Stimulated activated naive CD4-positive, alpha-beta T cell (primary cell): Measurements from ENCODE around the gene NUDC.
"Not testable (repeated sequence)": the region's sequence is repeated elsewhere in the genome, so short reads cannot be mapped to it uniquely, and the experiment has no call there.

Experiments
- DNase-seq, 6 experiments: peaks; one replicate each; lab custom pipeline; 2025; lab: John Stamatoyannopoulos, UW

The NUDC gene

DNA sequence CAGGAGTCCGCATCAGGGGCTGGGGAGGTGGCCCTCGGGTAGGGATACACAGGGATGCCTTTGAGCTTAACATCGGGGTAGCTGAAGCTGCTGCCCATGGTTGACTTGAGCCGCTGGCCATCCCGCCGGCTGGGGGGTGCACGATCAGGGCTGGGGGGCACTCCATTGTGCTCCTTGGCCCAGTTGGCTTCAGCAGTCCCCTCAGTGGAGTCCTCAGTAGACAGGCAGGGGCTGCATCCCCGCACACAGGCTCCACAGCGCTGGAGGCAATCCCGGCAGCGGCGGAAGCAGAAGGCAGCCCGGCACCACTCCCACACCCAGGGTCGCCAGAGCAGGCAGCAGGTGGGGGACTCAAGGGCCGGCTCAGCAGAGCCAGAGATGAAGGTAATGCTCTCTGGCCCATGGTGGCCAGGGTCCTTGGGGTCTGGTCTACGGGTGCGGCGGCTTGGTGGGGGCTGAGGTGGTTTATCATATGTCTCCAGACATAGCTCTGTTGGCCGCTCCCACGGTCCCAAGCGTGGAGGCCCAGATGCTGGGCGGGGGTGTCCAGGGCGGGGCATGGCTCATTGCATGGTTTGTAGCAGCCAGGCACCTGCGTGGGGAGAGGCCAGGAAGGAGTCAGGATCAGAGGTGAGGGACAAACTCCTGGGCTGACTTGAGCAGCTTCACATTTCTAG, 30.4 kb downstream of the NUDC start:
- DNase-seq = no peak

DNA sequence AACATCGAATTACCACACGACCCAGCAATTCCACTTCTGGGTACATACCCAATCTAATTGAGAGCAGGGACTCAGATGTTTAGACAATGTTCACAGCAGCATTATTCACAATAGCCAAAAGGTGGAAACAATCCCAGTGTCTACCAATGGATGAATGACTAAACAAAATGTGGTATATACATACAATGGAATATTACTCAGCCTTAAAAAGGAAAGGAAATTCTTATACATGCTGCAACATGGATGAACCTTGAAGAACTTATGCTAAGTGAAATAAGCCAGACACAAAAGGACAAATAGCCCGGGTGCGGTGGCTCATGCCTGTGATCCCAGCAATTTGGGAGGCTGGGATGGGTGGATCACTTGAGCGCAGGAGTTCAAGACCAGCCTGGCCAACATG, 31.8 kb downstream of the NUDC start:
- DNase-seq = no peak

DNA sequence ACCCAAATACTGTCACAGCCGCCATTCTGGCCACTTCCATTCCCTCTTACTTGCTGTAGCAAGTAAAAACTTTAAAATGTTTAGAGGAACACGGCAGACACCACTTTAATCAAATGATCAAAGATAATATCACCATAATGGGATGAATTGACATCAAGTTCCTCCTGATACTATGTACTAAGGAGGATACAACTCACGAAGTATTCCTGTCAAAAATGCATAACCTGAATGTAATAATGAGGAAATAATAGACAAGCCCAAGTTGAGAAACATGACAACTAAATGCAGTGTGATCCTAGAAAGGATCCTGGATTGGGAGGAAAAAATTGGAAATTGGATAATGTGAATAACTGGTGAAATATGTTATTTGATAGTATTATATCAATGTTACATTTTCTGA, 34.8 kb downstream of the NUDC start:
- no peak for DNase-seq

DNA sequence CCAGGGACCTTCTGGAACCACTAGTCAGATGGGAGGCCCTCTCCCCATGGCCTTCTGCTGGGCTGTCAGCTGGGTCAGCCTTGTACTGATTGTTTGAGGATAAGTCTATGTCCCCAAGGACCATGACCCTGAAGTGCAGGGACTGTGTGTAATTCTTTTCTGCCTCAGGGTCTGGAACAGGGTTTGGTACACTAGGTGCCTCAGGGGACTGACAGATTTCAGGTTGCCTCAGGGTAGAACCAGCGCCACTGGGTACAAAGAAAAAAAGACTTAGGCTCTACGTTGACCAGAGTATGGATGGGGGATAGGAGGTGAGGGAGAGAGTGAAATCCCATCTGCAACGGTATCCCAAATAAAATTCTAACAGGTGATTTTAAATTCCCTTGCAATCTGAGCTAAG, 35.8 kb downstream of the NUDC start:
- DNase-seq = no peak

DNA sequence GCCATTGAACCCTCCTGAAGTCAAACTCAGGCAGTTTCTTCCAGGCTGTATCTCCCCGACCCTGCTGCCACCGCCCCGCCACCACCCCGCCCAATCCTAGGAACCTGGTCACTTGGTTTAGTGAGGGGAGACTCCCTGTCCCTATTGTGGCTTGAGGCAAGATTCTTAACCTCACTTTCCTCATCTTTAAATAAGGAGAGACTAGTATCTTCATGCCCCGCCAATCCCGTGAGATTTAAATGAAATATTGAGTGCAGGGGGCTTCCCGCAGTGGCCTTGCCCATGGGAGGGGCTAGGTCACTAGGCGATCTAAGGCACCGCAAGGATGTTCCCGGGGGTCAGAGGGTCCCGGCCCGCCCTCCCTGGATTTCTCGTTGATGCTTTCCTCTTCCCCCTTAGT, 37.7 kb downstream of the NUDC start:
- DNase-seq = no peak

DNA sequence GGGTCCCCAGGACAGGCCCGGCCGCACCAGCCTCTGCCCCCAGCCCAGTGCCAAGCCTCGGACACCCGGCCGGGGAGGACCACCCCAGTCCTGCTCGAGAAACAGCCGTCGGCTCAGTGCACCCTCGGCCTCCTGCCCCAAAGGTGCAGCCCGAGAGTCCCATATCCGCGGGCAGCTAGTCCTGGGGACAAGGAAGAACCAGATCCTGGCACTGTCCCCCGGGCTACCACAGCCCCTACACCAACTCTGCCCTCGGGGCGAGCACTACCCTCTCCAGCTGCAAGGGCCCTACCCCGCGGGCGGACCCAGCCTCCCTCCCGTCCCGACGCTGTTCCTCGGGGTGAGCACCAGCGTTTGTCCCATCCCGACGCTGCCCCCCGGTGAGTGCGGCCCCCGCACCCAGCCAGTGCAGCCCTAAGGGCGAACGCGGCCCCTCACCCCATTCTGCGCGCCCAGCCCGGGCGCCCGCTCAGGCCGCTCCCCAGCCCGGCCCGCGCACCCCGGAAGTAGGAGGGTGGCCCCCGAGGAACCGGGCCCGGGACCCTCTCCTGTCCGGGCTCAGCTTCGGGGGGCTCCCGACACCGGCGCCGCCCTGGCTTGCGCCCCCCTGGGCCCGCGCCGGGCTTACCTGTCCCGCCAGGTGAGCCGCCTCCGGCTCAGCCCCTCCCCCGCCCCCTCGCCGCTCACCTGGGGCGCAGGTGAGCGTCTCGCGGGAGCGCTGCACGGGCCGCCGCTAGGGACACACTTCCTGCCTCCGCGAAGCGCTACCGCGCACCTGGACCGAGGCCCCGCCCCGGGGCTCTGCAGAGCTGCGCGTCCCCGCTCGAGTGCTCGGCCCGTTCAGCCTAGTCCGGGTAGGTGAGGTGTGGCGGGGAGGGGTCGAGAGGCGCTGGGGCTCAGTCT, 38.4 kb downstream of the NUDC start, which contains the start of gene KDF1:
Gene KDF1, minus strand, starts transcription at position 747 of the 903 bp plus-strand sequence. CDS start 8,088 bp downstream, outside the sequence.
- DNase-seq = peak; percentile 34 to 66 (median 48)

DNA sequence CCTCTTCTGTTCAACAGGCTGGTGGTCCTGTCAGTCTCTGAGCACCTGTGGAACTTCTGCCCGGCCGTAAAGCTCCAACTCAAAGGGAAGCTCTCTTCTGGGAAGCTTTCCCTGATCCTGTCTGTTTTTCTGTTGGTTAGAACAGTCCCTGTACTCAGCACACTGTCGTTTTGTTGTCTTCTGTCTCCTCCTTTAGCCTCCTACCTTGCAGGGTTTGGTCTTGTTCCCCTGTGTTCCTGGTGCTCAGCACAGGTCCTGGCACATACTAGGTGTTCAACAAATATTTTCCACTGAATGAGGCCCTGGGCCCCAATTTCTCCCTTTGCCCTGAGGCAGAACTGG, 39.1 kb downstream of the NUDC start:
- DNase-seq = no peak

DNA sequence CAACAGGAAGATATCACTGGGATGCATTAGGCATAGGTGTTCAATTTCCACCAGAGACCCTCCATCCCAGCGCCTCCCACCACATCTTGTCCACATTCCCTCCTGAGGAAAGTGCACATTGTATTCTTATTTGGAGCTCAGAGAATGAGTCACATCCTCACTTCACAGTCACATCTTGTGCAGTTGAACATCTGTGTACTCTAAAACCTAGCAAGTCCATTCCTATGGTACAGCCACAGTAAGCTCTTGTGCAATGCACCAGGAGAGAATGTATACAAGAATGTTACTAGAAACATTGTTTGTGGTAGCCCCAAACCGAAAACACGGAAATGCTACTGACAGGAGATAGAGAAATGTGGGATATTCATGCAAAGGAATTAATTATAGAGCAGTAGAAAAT, 40.3 kb downstream of the NUDC start:
- DNase-seq = no peak

DNA sequence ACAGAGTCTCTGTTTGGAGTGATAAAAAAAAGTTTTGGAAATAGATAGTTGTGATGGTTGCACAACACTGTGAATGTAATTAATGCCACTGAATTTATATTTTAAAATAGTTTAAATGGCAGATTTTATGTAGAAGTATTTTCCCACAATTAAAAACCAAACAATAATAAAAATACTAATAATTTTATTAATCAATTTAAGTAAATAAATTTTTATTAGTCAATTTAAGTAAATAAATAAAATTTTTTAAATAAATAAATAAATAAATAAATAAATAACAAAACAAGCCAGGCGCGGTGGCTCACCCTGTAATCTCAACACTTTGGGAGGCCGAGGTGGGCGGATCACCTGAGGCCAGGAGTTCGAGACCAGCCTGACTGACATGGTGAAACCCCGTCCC, 43.7 kb downstream of the NUDC start:
- DNase-seq = no peak

DNA sequence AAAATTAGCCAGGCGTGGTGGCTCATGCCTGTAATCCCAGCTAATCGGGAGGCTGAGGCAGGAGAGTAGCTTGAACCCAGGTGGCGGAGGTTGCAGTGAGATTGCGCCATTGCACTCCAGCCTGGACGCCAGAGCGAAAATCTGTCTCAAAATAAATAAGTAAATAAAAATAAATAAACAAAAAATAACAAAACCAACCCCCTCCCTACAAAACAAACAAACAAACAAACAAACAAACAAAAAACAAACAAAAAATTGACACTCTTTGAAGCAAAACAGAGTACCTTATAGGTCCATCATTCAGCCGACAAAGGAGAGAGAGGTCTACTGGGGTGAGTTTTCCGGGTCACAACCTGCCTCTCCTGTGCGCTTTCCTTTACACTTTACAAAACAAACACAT, 44.1 kb downstream of the NUDC start:
- DNase-seq = no peak

DNA sequence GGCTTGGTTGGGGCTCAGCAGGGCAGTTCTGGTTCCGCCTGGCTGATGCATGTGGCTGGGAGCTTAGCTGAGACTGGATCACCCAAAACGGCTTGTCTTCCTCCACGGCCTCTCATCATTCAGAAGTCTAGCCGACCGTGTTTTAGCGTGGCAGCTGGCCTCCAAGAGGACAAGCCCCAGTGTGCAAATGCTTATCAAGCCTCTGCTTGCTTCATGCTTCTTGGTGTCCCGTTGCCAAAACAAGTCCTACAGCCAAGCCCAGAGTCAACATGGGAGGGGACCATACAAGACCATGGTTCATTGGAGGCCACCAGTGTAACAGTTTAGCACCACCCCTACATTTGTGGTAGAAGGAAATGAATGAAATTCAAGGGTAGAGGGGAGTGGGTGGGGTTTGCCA, 49.3 kb downstream of the NUDC start:
- no peak for DNase-seq

DNA sequence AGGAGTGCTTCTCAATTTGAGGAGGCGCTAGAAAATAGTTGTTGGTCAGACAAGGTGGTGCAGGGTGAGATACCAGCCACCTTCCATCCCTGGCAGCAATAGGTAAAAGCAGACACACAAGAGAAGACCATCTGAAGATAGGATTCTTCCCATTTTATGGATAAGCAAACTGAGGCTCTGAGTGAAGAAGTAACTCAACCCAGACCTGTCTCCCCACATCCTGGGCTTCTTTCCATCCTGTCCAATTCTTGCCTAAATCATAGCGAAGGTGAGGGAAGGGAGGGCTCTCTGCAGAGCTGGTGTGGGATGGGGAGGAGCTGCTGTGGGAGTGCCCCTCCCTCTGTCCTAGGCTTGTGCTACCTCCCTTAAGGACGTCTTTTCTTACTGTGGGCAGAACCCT, 50.0 kb downstream of the NUDC start:
- DNase-seq = no peak

DNA sequence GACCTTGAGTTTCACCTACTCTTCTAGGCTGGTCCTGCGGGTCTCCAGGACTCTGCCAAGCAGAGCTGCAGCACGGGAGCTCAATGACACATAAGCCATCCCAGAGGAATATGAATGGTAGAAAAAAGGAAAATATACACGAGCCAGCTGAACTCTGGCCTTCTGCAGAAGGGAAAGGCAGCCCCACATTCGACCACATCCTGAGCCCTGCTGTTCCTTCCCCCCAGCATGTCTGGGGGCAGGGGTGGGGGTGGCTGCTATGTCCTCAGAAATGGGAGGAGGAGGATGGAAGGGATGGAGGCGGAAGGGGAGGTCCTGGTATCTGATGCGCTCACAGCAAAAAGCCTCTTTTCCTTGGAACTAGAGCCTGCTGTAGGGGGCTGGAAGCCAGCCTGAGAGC, 50.8 kb downstream of the NUDC start:
- DNase-seq = no peak

DNA sequence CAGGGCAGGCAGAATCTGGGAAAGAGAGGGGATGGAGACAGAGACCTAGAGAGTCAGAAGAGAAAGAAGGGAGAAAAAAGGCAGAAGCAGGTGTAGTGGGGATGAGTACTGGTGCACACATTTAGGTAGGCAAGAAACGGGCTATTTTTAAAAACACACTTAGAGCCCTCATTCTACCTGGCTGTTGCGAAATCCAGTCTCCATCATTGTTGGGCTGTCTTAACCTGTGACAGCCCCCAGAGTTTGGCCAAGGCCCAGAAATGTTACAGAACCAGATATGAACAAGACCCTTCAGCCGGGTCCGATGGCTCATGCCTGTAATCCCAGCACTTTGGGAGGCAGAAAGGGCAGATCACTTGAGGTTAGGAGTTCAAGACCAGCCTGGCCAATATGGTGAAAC, 51.3 kb downstream of the NUDC start:
- DNase-seq = no peak

DNA sequence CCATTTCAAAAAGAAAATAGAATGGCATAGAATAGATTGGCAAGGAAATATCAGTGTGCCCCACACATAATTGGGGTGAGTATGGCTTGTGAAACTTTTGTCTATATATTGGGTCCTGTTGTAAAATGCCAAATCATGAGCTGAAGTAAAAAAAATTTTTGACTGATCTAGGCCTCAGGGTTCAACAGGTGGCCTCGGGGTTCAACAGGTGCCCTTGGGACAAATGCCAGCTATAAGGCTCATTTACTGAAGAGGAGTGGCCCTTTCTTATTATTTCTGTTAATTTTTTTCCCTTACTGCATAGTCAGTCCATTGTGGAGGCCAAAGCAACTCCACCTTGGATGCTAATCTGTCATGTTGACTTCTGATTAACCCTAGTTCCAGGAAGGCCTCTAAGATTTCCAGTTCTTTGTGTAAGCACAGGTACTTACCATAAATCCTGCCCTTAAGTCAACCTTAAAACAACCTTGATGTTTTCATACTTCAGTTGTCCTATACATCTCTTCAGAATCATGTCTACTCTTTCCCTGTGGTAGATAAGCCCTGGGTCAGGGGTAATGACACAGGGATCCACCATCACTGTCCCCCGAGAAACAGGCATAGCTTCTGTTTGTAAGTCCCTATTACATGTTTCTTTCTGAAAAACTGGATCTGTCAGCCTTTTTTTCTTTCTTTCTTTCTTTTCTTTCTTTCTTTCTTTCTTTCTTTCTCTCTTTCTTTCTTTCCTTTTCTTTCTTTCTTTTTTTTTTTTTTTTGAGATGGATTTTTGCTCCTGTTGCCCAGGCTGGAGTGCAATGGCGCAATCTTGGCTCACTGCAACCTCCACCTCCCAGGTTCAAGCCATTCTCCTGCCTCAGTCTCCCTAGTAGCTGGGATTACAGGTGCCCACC, 55.3 kb downstream of the NUDC start:
- no peak for DNase-seq

DNA sequence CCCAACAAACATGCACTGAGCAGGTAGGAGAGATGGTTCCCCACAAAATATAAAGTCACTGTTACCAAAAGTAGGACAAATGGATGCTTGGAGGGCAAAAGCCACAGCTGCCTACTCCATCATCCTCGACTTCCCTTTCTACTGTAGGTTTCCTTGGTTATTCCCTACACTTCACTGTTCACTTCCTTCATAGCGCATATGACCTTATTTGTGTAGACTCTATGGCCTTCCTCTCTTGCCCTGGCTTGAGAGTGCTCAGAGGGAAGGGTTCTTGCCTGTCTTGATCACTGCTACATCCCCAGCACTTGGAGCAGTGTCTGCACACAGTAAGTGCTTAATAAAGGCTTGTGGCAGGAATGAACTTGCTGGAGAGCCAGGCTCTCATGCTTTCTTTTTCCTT, 57.4 kb downstream of the NUDC start:
- no peak for DNase-seq

DNA sequence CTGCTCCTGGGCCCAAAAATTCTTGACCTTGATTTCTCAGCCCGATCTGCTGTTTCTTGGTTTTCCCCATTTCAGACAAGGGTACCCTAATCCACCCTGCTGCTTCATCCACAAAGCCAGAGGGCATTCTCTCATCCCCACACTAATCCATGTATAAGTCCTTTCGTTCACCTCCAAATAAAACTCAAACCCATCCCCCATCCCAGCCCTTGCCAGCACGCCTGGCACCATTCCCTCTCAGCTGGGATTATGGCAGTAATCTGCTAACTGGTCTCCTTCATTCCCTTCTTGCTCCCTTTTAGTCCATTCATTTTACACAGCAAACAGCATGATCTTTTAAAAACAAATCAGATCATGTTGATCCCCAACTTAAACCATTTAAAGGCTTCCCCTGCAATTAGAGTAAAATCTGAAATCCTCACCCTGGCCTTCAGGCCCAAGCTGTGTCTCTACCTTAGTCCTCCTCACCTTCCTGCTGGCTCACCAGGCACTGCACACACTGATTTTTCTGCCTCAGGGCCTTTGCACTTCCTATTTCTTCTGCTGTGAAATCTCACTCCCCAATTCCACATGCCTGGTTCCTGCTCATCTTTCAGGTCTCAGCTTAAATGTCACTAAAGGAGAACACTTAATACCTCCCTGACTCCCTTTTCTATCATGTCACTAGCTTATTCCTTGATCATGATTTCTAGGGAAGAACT, 59.8 kb downstream of the NUDC start:
- no peak for DNase-seq

DNA sequence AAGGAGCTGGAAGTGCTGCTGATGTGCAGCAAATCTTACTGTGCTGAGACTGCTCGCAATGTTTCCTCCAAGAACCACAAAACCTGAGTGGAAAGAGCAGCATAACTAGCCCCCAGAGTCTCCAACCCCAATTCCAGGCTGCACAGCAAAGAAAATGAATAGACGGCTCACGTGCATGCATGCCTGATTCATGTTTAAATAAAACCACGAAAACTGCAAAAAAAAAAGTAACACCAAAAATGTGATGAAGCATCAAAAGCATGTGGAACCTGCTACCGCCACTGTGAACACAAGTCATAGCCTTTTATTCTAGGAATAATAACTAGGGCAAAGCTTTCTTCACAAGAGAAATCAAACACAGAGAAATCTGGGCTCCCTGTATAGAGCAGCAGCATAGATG, 62.3 kb downstream of the NUDC start:
- no peak for DNase-seq

DNA sequence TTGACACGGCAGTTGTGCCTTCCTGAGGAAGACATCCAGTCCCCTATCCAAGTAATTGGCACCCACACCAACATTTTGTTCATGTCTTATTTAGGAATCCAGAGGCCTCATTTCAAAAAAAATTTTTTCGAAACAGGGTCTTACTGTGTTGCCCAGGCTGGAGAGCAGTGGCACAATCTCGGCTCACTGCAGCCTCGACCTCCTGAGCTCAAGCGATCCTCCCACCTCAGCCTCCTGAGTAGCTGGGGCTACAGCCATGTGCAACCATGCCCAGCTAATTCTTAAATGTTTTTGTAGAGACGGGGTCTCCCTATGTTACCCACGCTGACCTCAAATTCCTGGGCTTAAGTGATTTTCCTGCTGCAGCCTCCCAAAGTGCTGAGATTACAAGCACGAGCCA, 62.7 kb downstream of the NUDC start:
- no peak for DNase-seq

DNA sequence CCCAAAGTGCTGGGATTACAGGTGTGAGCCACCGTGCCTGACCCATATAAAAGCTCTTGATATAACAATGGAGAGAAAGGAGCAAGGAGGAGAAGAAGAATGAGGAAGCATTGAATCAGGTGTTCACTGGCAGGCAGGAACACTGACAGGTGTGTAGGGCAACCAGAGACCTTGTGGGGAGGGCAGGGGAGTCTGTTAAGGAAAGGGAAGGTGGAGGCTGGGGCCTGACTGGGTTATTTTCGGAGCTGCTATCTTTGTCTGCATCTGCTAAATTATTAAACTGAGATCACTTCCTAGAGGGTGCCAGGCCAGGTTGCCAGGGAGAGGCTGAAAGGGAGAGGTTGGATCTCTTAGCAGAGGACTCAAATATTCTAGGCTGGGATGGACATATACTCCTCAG, 65.1 kb downstream of the NUDC start:
- no peak for DNase-seq

DNA sequence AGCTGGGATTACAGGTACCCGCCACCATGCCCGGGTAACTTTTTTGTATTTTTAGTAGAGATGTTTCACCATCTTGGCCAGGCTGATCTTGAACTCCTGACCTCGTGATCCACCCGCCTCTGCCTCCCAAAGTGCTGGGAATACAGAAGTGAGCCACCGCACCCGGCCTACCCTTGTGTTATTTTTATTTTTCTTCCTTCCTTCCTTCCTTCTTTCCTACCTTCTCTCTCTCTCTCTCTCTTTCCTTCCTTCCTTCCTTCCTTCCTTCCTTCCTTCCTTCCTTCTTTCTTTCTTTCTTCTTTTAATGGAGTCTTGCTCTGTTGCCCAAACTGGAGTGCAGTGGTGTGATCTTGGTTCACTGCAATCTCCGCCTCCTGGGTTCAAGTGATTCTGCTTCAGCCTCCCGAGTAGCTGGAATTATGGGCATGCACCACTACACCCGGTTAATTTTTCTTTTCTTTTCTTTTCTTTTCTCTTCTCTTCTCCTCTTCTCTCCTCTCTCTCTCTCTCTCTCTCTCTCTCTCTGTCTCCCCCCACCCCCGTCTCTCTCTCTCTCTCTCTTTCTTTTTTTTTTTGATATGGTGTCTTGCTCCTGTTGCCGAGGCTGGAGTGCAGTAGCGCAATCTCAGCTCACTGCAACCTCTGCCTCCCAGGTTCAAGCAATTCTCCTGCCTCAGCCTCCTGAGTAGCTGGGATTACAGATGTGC, 68.0 kb downstream of the NUDC start:
- not testable (repeated sequence) for DNase-seq
